Measurements from ENCODE around the gene SMC5.
"Not testable (repeated sequence)": the region's sequence is repeated elsewhere in the genome, so short reads cannot be mapped to it uniquely, and the experiment has no call there.

- TF ChIP-seq, protein P1, sequence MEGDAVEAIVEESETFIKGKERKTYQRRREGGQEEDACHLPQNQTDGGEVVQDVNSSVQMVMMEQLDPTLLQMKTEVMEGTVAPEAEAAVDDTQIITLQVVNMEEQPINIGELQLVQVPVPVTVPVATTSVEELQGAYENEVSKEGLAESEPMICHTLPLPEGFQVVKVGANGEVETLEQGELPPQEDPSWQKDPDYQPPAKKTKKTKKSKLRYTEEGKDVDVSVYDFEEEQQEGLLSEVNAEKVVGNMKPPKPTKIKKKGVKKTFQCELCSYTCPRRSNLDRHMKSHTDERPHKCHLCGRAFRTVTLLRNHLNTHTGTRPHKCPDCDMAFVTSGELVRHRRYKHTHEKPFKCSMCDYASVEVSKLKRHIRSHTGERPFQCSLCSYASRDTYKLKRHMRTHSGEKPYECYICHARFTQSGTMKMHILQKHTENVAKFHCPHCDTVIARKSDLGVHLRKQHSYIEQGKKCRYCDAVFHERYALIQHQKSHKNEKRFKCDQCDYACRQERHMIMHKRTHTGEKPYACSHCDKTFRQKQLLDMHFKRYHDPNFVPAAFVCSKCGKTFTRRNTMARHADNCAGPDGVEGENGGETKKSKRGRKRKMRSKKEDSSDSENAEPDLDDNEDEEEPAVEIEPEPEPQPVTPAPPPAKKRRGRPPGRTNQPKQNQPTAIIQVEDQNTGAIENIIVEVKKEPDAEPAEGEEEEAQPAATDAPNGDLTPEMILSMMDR (IDR thresholded peaks at IDR 0.05; ENCODE audit: low read depth, low read length, missing input control) = not testable (repeated sequence)
- TF ChIP-seq HNF4G, FOXA1, YY1, ZBTB33 (IDR thresholded peaks at IDR 0.05): not testable (repeated sequence)
- TF ChIP-seq, protein P2, sequence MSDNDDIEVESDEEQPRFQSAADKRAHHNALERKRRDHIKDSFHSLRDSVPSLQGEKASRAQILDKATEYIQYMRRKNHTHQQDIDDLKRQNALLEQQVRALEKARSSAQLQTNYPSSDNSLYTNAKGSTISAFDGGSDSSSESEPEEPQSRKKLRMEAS (IDR thresholded peaks at IDR 0.05) = not testable (repeated sequence)
Measured at GRCh38 chr9:70245952-70246351, 12.8 kb upstream of the SMC5 start.

Measured in liver (tissue), 3 donors.